Cardiac atrium fibroblast (primary cell): ENCODE results near the gene VMP1. TPM values are rescaled to one million over a fixed set of nuclear protein-coding genes. Genes with fewer than 3 reads are reported as not detected.

Experiments used
- total RNA-seq: library from RNA; depleted of rRNA; stranded (reverse); fragments of >200 nt; gene quantifications from 2 replicates; pipeline ENCODE4 v1.2.3, GENCODE V29; 2015

The VMP1 gene
- 135 and 169 TPM in 2 replicates for total RNA-seq

GRCh38 chr17:59707149-59707970 is at the start of gene VMP1, which contains the start of gene PTRH2:
Gene VMP1 (plus strand): TSS chr17:59707654. CDS start chr17:59731447, 23,793 bp downstream.
Gene PTRH2 (minus strand): TSS chr17:59707430. CDS start chr17:59697978, 9,452 bp downstream.

Other genes starting within 250 kb of the VMP1 start
- gene DHX40, start 142.0 kb upstream of the VMP1 start, total RNA-seq = 40.8 and 42.8 TPM in 2 replicates
- gene CLTC, start 87.8 kb upstream of the VMP1 start, total RNA-seq = 220 and 306 TPM in 2 replicates
- gene PTRH2, start 224 bp upstream of the VMP1 start, total RNA-seq = 40.0 and 41.2 TPM in 2 replicates
- 7.9 and 8.7 TPM in 2 replicates for gene TUBD1, start 185.3 kb downstream of the VMP1 start, total RNA-seq
- gene RPS6KB1, start 185.5 kb downstream of the VMP1 start, total RNA-seq = 14.3 and 24.7 TPM in 2 replicates